GM12865 (cell line): Measurements from ENCODE around the gene ZBTB46.

Source experiments
- DNase-seq: peaks from one replicate; pipeline ENCODE4 v3.0.0; 2010; ENCODE audit warnings: low read depth
- H3K4me3 ChIP-seq: 2 replicates; pipeline ENCODE4 v1.5.1; 2011; ENCODE audit warnings: mild to moderate bottlenecking, low read depth, low read length, control low read depth
- CTCF ChIP-seq: IDR thresholded peaks from 2 replicates; pipeline ENCODE4 v1.5.1; 2011; ENCODE audit warnings: low read length, control low read depth, low read depth, inconsistent platforms; ENCODE audit not compliant: insufficient read depth; ENCODE audit errors: missing control alignments

Gene ZBTB46

GRCh38 chr20:63790572-63791168 is 40.4 kb downstream of the ZBTB46 start:
- no peak overlapping the region for H3K4me3 ChIP-seq
- no peak for DNase-seq
- no peak for TF ChIP-seq CTCF

GRCh38 chr20:63789836-63790571 is 41.1 kb downstream of the ZBTB46 start:
- TF ChIP-seq CTCF, result no peak
- H3K4me3 ChIP-seq, result no peak overlapping the region
- DNase-seq, result no peak

DNA sequence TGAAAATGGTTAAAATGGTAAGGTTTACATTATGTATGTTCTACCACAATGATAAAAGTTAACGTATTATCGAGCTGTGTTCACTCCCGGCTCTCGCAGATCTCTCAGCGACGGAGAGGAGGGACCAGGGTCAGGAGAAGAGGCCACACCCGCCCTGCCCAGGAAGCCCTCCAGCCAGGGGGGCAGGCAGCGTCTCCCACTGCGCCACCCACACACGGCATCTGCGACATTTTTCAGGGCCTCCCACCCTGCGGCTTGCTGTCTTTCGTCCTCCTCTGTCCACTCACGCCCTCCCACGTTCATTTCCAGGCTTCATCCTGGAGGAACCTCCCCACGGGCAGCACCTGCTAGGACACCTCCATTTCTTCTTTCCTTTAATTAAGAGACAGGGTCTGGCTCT is 43.3 kb downstream of the ZBTB46 start:
- DNase-seq, result no peak
- no peak for TF ChIP-seq CTCF
- no peak overlapping the region for H3K4me3 ChIP-seq

DNA sequence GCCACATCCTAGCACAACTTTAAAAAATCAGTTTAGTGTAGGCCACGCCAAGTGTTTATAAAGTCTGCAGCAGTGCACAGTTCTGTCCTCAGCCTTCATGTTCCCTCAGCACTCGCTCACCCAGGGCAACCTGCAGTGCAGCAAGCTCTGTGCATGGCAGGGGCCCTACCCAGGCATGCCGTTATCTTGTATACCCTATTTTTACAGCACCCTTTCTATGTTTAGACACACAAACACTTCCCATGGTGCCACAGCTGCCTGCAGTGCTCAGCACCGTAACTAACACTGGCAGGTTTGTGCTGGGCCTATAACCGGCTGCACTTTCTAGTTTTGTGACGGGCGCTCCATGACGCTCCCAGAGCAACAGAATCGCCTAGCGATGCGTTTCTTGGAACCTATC is 43.8 kb downstream of the ZBTB46 start:
- DNase-seq, result no peak
- H3K4me3 ChIP-seq, result no peak overlapping the region
- TF ChIP-seq CTCF, result no peak

DNA sequence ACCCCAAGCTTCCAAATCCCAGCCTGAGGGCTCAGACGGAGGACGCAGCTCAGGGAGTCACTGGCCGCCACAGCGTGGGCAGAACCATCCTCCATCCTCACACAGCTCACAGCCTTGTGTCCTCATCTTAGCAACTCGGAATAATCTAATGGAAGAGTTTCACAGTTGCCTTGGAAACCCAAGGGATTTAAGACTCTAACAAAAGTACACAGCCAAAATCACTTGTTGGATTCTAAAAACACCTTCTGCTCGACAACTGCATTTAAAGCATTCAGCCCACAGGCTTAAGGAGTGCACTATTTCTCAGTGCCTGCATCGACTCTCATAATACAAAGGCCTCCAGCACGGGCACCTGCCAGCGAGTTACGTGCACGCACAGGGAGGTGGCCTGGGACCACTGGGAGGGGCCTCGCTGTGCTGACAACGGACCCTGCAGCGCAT is 45.4 kb downstream of the ZBTB46 start:
- no peak for DNase-seq
- no peak for TF ChIP-seq CTCF

DNA sequence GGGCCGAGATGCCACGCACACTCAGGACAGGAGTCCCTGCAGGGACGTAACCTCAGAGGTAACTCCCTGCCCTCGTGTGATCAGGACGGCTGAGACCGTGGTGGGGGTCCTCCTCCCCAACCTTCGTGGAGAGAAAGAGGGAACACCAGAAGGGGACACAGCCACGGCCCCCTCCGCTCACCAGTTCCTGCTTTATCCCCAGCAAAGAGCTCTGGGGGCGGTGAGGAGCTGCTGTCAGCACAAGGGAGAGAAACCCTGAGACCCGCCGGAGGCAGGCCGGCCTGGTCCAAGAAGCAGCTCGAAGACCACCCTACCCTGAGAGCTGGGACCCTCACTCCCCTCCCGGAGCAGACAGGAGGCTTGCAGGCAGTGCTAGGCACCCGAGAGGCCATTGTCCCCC is 47.1 kb downstream of the ZBTB46 start:
- no peak for DNase-seq
- no peak overlapping the region for H3K4me3 ChIP-seq
- TF ChIP-seq CTCF, result no peak

More for the DNA sequence above, 45.4 kb downstream of the ZBTB46 start:
- no peak overlapping the region for H3K4me3 ChIP-seq
